GM12801 (cell line): Measurements from ENCODE around the gene UBE3B.

Source experiments
- CTCF ChIP-seq: IDR thresholded peaks from one replicate; pipeline ENCODE4 v1.5.1; 2011; ENCODE audit warnings: control low read depth; ENCODE audit not compliant: insufficient read length; ENCODE audit errors: extremely low read depth

Gene UBE3B, protein sequence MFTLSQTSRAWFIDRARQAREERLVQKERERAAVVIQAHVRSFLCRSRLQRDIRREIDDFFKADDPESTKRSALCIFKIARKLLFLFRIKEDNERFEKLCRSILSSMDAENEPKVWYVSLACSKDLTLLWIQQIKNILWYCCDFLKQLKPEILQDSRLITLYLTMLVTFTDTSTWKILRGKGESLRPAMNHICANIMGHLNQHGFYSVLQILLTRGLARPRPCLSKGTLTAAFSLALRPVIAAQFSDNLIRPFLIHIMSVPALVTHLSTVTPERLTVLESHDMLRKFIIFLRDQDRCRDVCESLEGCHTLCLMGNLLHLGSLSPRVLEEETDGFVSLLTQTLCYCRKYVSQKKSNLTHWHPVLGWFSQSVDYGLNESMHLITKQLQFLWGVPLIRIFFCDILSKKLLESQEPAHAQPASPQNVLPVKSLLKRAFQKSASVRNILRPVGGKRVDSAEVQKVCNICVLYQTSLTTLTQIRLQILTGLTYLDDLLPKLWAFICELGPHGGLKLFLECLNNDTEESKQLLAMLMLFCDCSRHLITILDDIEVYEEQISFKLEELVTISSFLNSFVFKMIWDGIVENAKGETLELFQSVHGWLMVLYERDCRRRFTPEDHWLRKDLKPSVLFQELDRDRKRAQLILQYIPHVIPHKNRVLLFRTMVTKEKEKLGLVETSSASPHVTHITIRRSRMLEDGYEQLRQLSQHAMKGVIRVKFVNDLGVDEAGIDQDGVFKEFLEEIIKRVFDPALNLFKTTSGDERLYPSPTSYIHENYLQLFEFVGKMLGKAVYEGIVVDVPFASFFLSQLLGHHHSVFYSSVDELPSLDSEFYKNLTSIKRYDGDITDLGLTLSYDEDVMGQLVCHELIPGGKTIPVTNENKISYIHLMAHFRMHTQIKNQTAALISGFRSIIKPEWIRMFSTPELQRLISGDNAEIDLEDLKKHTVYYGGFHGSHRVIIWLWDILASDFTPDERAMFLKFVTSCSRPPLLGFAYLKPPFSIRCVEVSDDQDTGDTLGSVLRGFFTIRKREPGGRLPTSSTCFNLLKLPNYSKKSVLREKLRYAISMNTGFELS

DNA sequence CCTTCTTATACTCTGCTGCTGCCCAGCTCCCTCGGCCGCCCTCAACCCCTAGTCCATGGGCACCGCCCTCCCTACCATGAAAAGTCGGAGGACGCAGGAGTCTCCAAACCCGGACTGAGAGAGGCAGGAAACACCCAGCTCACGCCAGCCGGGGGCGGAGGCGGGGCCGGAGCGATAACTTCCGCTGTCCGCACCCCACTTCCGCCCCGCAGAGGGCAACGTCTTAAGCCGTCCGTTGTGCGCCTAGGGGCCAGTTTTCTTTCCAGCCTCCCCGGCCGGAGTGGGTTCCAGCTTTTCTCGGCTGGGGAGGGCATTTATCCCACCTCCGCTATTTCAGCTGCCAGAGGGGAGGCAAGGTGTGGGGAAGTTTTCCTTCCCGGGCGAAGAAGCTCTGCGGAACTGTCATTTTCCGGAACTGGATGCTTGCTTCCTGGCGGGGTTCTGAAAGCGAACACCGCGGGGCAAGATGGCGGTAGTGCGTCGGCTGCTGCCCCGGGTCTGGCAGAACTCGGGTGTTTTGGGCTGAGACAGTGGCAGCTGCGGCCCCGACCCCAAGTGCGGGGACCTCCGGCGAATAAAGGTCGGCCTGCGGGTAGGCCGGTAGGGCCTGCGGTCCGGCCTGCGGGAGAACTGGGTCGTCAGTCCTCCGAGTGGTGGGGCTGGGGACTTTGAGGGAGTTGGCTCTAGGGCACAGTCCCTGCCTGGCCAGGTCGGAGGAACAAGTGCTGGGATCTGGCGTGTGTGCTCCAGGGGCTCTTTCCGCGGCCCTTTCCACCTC lies at the start of gene UBE3B, which contains the start of gene KCTD10:
TSS of gene UBE3B (plus strand) at position 450 of the 778 bp plus-strand sequence. CDS start 5,918 bp downstream, outside the sequence.
TSS of gene KCTD10 (minus strand) at position 116 of the 778 bp plus-strand sequence. CDS start at position 78, 38 bp downstream.
- TF ChIP-seq CTCF, result no peak

DNA sequence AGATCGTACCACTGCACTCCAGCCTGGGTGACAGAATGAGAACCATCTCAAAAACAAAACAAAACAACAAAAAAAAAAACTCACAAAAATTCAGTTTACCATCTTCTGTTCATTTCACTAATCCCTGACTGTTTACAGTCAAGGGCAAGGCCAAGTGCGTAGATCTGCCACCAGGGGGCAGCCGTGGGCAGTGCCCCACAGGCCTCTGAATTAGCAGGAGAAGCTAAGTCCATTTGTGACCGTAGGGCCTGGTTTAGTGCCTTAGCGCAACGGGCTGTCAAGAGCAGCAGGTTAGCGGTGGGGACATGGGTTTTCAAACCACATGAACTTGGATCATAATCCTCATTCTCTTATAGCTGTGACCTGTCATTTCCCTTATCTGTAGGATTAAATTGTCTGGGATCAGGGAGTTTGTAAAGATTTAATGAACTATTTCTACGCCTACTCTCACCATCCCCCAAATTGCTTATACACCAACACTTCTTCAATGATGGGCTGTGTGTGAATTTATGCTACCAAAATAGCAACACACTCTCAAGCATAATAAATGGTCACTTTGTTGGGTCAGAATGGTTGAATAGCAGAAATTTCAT lies 49.3 kb upstream of the UBE3B start:
- TF ChIP-seq CTCF, result peak; percentile 91

GRCh38 chr12:109430244-109430643 lies 47.2 kb upstream of the UBE3B start:
- no peak for TF ChIP-seq CTCF

GRCh38 chr12:109432431-109432830 lies 45.0 kb upstream of the UBE3B start:
- TF ChIP-seq CTCF, result no peak

DNA sequence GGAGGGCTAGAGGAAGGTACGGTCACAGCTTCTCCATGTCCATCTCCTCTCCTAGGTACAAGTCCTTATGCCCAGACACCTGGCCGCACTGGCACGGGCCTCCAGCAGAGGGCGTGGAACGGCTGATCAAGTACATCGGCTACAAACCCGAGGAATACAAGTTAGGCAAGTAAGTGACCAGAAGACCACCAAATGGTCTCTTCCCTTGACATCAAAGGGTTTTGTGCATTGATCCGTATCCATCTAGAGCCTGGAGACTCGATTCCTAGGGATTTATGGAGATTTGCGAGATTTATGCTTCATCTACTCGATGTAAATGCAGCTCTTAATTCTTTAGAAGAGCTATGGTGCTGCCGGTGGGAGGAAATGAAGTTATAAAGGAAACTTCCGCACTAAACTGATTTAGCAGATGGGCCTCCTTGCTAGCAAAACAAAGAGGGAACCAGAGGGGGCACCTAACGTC lies 44.6 kb upstream of the UBE3B start:
- peak; percentile 95 for TF ChIP-seq CTCF

DNA sequence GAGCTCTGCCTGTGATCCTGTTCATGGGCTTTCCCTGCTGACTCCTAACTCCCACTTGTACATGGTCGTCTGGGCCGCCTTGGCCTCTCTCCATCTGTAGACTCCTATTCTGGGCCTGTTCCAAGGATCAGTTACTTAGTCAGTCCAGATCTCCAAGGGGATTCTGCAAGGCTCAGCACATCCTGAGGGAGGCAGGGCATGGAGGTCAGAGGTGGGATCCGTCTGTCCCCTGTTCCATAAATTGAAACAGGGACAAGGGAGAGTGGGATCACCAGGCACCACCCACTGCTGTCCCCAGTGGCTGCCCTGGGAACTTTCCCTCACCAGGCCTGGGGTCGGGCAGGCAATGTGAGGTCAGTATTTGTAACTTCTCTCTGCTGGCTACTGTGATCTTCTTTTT lies 43.8 kb upstream of the UBE3B start:
- TF ChIP-seq CTCF, result no peak
